MCF 10A (cell line): ENCODE measurements around the gene CYTH3. TPM values are rescaled to one million over a fixed set of nuclear protein-coding genes. Genes with fewer than 3 reads are reported as not detected.

Experiments
- BruUV-seq: library from RNA; stranded (reverse); fragments of 400-500 nt; replicated peaks from 2 replicates; lab custom pipeline; 2021; lab: Mats Ljungman, UMichigan
- CTCF ChIA-PET: fragments of 300-600 bp; sonication (Branson Sonifier 250); formaldehyde crosslinking; extraction: SDS; loops from one replicate; lab custom pipeline; 2021; ENCODE audit warnings: antibody characterized with exemption, inconsistent platforms; lab: Yijun Ruan, JAX
- POLR2A ChIA-PET: fragments of 300-600, 350-650 bp; sonication (Branson Sonifier 250); formaldehyde crosslinking; extraction: SDS; loops from one replicate; lab custom pipeline; 2020; ENCODE audit warnings: antibody characterized with exemption, inconsistent platforms; lab: Yijun Ruan, JAX
- DNase-seq: peaks from one replicate; pipeline ENCODE4 v3.0.0-alpha.2; 2018; ENCODE audit not compliant: unreplicated experiment
- H3K27ac Mint-ChIP-seq: one replicate; pipeline ENCODE4 v1.8.0; 2022; ENCODE audit warnings: mild to moderate bottlenecking, low read depth, mixed read lengths; ENCODE audit not compliant: unreplicated experiment
- H3K27me3 Mint-ChIP-seq: one replicate; pipeline ENCODE4 v1.8.0; 2022; ENCODE audit warnings: mixed read lengths; ENCODE audit not compliant: insufficient read depth, unreplicated experiment
- H3K36me3 Mint-ChIP-seq: one replicate; pipeline ENCODE4 v1.8.0; 2022; ENCODE audit warnings: mild to moderate bottlenecking, moderate library complexity, mixed read lengths; ENCODE audit not compliant: insufficient read depth, unreplicated experiment
- H3K4me1 Mint-ChIP-seq: one replicate; pipeline ENCODE4 v1.8.0; 2022; ENCODE audit warnings: mixed read lengths; ENCODE audit not compliant: insufficient read depth, unreplicated experiment
- H3K4me3 Mint-ChIP-seq: one replicate; pipeline ENCODE4 v1.8.0; 2022; ENCODE audit warnings: mild to moderate bottlenecking, moderate library complexity, mixed read lengths; ENCODE audit not compliant: unreplicated experiment
- H3K9me3 Mint-ChIP-seq: one replicate; pipeline ENCODE4 v1.8.0; 2022; ENCODE audit warnings: mixed read lengths; ENCODE audit not compliant: unreplicated experiment
- intact Hi-C: fragments of 100-400 bp; cut with micrococcal nuclease; formaldehyde crosslinking; loops from 2 replicates; pipeline ENCODE4 v1.14.1; 2022
- total RNA-seq: library from RNA; stranded (reverse); gene quantifications from 2 replicates; pipeline ENCODE4 v1.2.3, GENCODE V29; 2022
- TF ChIP-seq, protein P1 (sequence below): fragments of 200-600 bp; IDR thresholded peaks from one replicate; pipeline ENCODE4 v1.8.0; 2022; ENCODE audit warnings: antibody characterized with exemption, mild to moderate bottlenecking; ENCODE audit not compliant: unreplicated experiment

Gene CYTH3
- total RNA-seq, 1 experiment from 2014 or later = 23.5 TPM

DNA sequence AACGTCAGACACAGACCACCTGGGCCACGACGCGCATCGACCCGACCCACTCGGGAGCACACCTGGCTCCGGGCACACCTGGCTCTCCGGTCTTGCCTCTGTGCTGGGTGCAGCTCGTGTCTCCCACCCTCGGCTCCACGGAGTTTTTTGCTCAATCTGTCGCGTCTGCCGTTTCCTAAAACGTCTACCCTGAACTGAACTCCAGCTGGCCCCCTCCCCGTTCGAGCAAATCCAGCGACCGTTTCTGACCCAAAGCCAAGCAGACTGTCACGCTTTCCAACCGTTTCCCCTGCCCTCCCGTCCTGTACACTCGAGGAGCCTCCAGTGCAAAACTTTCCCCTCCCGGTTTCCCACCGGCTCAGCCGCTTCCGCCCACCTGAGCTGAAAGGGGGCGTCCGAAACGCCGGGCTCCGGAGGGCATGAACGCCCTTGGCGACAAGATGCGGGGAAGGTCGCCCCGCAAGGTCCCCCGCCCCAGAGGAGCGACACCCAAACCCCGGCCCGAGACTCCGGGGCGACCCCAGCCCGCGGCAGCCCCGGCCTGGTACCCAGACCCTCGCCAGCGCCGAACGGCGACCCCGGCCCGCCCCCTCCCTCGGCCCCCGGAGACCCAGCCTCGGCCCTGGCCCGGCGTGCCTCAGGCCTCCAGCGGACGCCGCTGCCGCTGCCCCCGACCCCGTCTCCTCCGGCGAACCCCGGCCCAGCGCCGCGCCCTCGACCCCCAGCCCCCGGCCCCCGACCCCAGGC, 557 bp downstream of the CYTH3 start:
- Mint-ChIP-seq H3K9me3 (no peaks in the 10 kb centered on the region), H3K27me3 (no peaks in the 10 kb centered on the region), H3K36me3 (no peaks in the 10 kb centered on the region), H3K27ac (no peak overlapping the region), H3K4me3 (peak overlapping the region; percentile 83), H3K4me1 (peaks cover 24% of the 10 kb centered on the region)
- TF ChIP-seq, protein P1, sequence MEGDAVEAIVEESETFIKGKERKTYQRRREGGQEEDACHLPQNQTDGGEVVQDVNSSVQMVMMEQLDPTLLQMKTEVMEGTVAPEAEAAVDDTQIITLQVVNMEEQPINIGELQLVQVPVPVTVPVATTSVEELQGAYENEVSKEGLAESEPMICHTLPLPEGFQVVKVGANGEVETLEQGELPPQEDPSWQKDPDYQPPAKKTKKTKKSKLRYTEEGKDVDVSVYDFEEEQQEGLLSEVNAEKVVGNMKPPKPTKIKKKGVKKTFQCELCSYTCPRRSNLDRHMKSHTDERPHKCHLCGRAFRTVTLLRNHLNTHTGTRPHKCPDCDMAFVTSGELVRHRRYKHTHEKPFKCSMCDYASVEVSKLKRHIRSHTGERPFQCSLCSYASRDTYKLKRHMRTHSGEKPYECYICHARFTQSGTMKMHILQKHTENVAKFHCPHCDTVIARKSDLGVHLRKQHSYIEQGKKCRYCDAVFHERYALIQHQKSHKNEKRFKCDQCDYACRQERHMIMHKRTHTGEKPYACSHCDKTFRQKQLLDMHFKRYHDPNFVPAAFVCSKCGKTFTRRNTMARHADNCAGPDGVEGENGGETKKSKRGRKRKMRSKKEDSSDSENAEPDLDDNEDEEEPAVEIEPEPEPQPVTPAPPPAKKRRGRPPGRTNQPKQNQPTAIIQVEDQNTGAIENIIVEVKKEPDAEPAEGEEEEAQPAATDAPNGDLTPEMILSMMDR = no peak
- no peak for DNase-seq
- ChIA-PET POLR2A (interaction anchor here (0.7 to 2.9 kb wide), 7 partner anchors 9 to 443 kb away, joined by 3 to 29 read pairs (median 8); no protein-coding TSS in a partner anchor), CTCF (interaction anchor here (0.6 to 1.4 kb wide), 7 partner anchors 10 to 123 kb away, joined by 3 to 8 read pairs (median 4); no protein-coding TSS in a partner anchor)
- intact Hi-C loops = loop anchor here (1.0 to 5.0 kb wide), 3 partner anchors 51 to 108 kb away; no protein-coding TSS in a partner anchor
- no TSS peak for BruUV-seq

DNA sequence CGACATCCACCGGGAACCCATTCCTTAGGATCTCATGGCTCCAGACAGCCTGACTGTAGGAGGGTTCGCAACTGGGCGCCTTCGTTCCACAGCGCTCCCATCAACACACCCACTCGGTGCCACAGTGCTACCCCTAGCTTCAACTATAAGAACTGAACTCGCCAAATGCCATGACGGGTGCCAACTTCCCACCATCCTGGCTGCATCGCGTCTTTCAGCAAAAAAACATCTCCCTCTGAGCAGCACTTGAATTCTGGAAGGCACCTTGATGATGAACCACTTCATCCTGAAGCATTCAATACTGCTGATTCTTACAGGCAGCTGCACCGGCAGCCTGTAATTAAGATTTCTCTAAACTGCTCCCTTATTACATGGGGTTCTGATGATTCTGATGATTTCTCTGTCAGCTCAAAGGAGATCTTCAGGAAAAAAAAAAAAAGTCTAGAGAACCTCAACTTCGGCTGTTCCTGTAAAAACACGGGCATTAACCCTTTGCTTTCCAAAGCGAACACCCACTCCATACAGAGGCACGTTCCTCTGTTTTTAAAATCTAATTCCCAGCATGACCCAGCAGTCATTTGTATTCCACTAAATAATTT, 1.3 kb downstream of the CYTH3 start:
- CTCF ChIA-PET = interaction anchor here (0.6 to 1.4 kb wide), 8 partner anchors 10 to 414 kb away, joined by 3 to 8 read pairs (median 4); no protein-coding TSS in a partner anchor
- H3K4me1 Mint-ChIP-seq = peaks cover 24% of the 10 kb centered on the region
- peak; percentile 41 for DNase-seq
- peak overlapping the region; percentile 83 for H3K4me3 Mint-ChIP-seq
- H3K27ac Mint-ChIP-seq = no peak overlapping the region
- intact Hi-C loops = loop anchor here (2.0 to 5.0 kb wide), 2 partner anchors 52 to 94 kb away; no protein-coding TSS in a partner anchor
- H3K36me3 Mint-ChIP-seq = no peaks in the 10 kb centered on the region
- POLR2A ChIA-PET = interaction anchor here (0.6 to 2.9 kb wide), 11 partner anchors 8 to 443 kb away, joined by 3 to 29 read pairs (median 4); no protein-coding TSS in a partner anchor
- no peaks in the 10 kb centered on the region for H3K9me3 Mint-ChIP-seq
- no peaks in the 10 kb centered on the region for H3K27me3 Mint-ChIP-seq
- no TSS peak for BruUV-seq
- TF ChIP-seq, protein P1 = peak; percentile 19

DNA sequence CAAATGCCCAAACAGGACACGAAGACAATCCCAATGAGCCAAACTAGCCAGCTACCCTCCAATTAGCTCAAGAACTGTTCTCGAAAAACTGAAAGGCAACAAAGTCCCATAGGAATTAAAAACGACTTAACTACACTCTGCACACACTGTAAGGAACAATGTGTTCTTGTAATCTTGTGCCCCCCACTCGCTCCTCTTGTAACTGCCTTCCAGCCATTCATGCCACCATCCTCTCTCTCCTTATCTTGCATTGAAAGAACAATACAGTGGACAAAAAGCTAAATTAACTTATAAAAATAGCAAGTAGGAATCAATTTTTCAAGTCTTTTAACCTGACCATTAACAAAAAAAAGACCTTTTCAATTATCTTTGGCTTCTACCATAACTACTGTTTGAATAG, 2.9 kb downstream of the CYTH3 start:
- BruUV-seq = no TSS peak
- no peak overlapping the region for H3K27ac Mint-ChIP-seq
- H3K36me3 Mint-ChIP-seq = no peaks in the 10 kb centered on the region
- no peaks in the 10 kb centered on the region for H3K9me3 Mint-ChIP-seq
- no peaks in the 10 kb centered on the region for H3K27me3 Mint-ChIP-seq
- TF ChIP-seq, protein P1 = no peak
- no peak overlapping the region for H3K4me3 Mint-ChIP-seq
- H3K4me1 Mint-ChIP-seq = peaks cover 24% of the 10 kb centered on the region
- intact Hi-C loops = no loop called here
- ChIA-PET POLR2A (interaction anchor here (1.2 to 2.9 kb wide), 5 partner anchors 9 to 94 kb away, joined by 3 to 29 read pairs (median 3); no protein-coding TSS in a partner anchor), CTCF (interaction anchor here (0.7 to 1.1 kb wide), 5 partner anchors 8 to 109 kb away, joined by 3 to 6 read pairs (median 3); no protein-coding TSS in a partner anchor)
- DNase-seq = no peak
